Activated CD8-positive, alpha-beta memory T cell treated with anti-CD3 and anti-CD28 coated beads for 48 hours (primary cell): ENCODE measurements around the gene CAPS.

Experiments used
- DNase-seq, 3 experiments: peaks; one replicate each; pipeline ENCODE4 v3.0.0-alpha.2; 2020; ENCODE audit warnings: low read depth in 2 of 3, low spot score in 2 of 3

Gene CAPS

GRCh38 chr19:5891938-5892771, 21.9 kb upstream of the CAPS start:
- no peak for DNase-seq

- DNase-seq = no peak
These were observed 21.2 kb upstream of the CAPS start for GRCh38 chr19:5892772-5893275.

- no peak for DNase-seq
These were observed 20.7 kb upstream of the CAPS start for GRCh38 chr19:5893296-5893903.

GRCh38 chr19:5893907-5894703, 19.9 kb upstream of the CAPS start:
- no peak for DNase-seq

- no peak for DNase-seq
These were observed 19.2 kb upstream of the CAPS start for GRCh38 chr19:5894704-5895349.

GRCh38 chr19:5895409-5895808, 18.6 kb upstream of the CAPS start:
- no peak for DNase-seq

- no peak for DNase-seq
These were observed 18.2 kb upstream of the CAPS start for GRCh38 chr19:5895890-5896289.

- DNase-seq = no peak
These were observed 17.5 kb upstream of the CAPS start for GRCh38 chr19:5896365-5897076.

- no peak for DNase-seq
These were observed 16.7 kb upstream of the CAPS start for GRCh38 chr19:5897189-5897969.

GRCh38 chr19:5899728-5900526, 14.1 kb upstream of the CAPS start:
- no peak for DNase-seq

- no peak for DNase-seq
These were observed 13.1 kb upstream of the CAPS start for GRCh38 chr19:5900976-5901375.

GRCh38 chr19:5903056-5903623, 10.9 kb upstream of the CAPS start:
- peak in 1 of 3 experiments; percentile 17 for DNase-seq

- DNase-seq = peak; percentile 86 to 99 (median 95)
These were observed 10.3 kb upstream of the CAPS start, which contains the start of gene NDUFA11 for GRCh38 chr19:5903624-5904351. Gene NDUFA11 (minus strand): TSS chr19:5903790. CDS start chr19:5903708, 82 bp downstream.

- DNase-seq = peak; percentile 97 to 99 (median 98)
These were observed 9.5 kb upstream of the CAPS start, which contains the start of gene VMAC for GRCh38 chr19:5904352-5905113. Gene VMAC (plus strand): TSS chr19:5904872. CDS start chr19:5904891, 19 bp downstream.

- no peak for DNase-seq
These were observed 8.8 kb upstream of the CAPS start for GRCh38 chr19:5905114-5905778.

- DNase-seq = no peak
These were observed 6.8 kb upstream of the CAPS start for GRCh38 chr19:5907241-5907640.
